ENCODE data around the gene PRPF31.

PRPF31 gene

DNA sequence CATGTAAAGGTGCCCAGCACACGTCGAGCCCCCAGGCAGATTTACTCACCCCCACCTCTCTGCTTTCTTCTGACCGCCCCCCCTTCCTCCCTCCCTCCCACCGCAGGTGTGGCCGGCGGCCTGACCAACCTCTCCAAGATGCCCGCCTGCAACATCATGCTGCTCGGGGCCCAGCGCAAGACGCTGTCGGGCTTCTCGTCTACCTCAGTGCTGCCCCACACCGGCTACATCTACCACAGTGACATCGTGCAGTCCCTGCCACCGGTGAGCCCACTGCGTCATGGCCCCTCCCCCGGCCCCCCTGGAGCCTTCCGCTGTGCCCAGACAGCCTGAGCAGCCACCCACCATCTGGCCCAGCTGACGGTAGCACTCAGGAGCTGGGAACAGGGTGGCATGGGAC is 8.8 kb downstream of the PRPF31 start:
- Histone ChIP-seq H3K9me3 (no peaks in the 10 kb centered on the region), H3K36me3 (peaks cover 77% of the 10 kb centered on the region), H3K4me3 (ENCODE audit: low read depth, low read length) (no peak overlapping the region), H3K4me1 (no peaks in the 10 kb centered on the region), H3K27me3 (no peaks in the 10 kb centered on the region)
- TF ChIP-seq CTCF (IDR thresholded peaks at IDR 0.05; ENCODE audit: low read depth, low read length), result no peak
- DNase-seq, result no peak

DNA sequence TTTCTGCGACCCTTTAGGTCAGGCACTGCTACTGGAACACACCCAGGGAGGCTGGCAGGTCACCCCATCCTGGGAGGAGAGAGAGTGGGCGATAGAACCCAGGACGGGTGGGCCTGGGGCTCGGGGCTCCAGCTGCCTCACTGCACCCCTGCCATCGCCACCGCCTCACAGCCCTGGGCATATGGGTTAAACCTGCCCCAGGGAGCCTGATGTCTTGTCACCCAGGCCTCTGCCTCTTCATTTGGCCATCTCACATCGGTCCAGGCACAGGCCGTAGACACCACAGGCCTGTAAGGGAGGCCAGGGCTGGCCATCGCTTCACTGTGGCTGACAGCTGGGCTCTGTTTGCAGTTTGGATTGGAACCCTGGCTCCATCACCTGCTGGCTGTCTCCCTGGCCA is 10.2 kb downstream of the PRPF31 start:
- Histone ChIP-seq H3K4me1 (no peaks in the 10 kb centered on the region), H3K36me3 (peaks cover 67% of the 10 kb centered on the region), H3K9me3 (no peaks in the 10 kb centered on the region), H3K4me3 (ENCODE audit: low read depth, low read length) (no peak overlapping the region), H3K27me3 (no peaks in the 10 kb centered on the region)
- DNase-seq, result no peak
- TF ChIP-seq CTCF (IDR thresholded peaks at IDR 0.05; ENCODE audit: low read depth, low read length), result no peak

GRCh38 chr19:54127688-54128440 is 12.3 kb downstream of the PRPF31 start:
- Histone ChIP-seq H3K4me1 (no peaks in the 10 kb centered on the region), H3K4me3 (ENCODE audit: low read depth, low read length) (no peak overlapping the region), H3K9me3 (no peaks in the 10 kb centered on the region), H3K36me3 (peaks cover 66% of the 10 kb centered on the region), H3K27me3 (no peaks in the 10 kb centered on the region)
- TF ChIP-seq CTCF (IDR thresholded peaks at IDR 0.05; ENCODE audit: low read depth, low read length), result no peak
- DNase-seq, result no peak

DNA sequence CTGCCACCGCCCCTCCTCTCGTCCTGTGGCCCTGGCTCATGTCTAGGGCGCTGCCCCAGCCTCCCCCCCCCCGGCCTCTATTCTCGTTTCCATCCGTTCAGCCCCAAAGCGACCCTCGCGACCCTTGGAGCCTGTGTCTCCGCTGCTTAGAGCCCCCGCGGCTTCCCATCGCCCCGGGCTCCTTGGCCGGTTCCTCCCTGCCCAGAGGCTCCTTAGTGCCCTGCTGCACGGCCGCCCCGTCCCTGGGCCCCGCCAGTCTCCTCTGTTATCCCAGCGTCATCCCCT is 12.8 kb downstream of the PRPF31 start:
- Histone ChIP-seq H3K4me3 (ENCODE audit: low read depth, low read length) (no peak overlapping the region), H3K27me3 (no peaks in the 10 kb centered on the region), H3K4me1 (no peaks in the 10 kb centered on the region), H3K36me3 (peaks cover 61% of the 10 kb centered on the region), H3K9me3 (no peaks in the 10 kb centered on the region)
- no peak for DNase-seq
- no peak for TF ChIP-seq CTCF (IDR thresholded peaks at IDR 0.05; ENCODE audit: low read depth, low read length)

GRCh38 chr19:54128796-54129616 is 13.5 kb downstream of the PRPF31 start:
- H3K4me1 ChIP-seq, result no peaks in the 10 kb centered on the region
- no peak overlapping the region for H3K4me3 ChIP-seq (ENCODE audit: low read depth, low read length)
- no peaks in the 10 kb centered on the region for H3K27me3 ChIP-seq
- peaks cover 54% of the 10 kb centered on the region for H3K36me3 ChIP-seq
- H3K9me3 ChIP-seq, result no peaks in the 10 kb centered on the region
- no peak for TF ChIP-seq CTCF (IDR thresholded peaks at IDR 0.05; ENCODE audit: low read depth, low read length)
- DNase-seq, result no peak

GRCh38 chr19:54129617-54129996 is 14.1 kb downstream of the PRPF31 start:
- peaks cover 48% of the 10 kb centered on the region for H3K36me3 ChIP-seq
- no peaks in the 10 kb centered on the region for H3K9me3 ChIP-seq
- no peak for DNase-seq
- H3K27me3 ChIP-seq, result no peaks in the 10 kb centered on the region
- H3K4me3 ChIP-seq (ENCODE audit: low read depth, low read length), result no peak overlapping the region
- no peaks in the 10 kb centered on the region for H3K4me1 ChIP-seq
- TF ChIP-seq CTCF (IDR thresholded peaks at IDR 0.05; ENCODE audit: low read depth, low read length), result no peak

All from BE2C (cell line).